Small intestine (tissue), 7 donors: ENCODE data around the gene SMIM5. TPM values are rescaled to one million over a fixed set of nuclear protein-coding genes. Genes with fewer than 3 reads are reported as not detected.

Source experiments
- DNase-seq, 2 donors: peaks; one replicate each; pipeline versions ENCODE4 v3.0.0 to v3.0.0-alpha.2; 2013
- FAIRE-seq: peaks from 2 replicates; lab custom pipeline; 2012; peaks lifted over from hg19 to GRCh38; lab: Jason Lieb, UNC
- H3K27ac ChIP-seq, 3 donors: one replicate each; pipeline ENCODE4 v1.5.1; 2013; ENCODE audit warnings: low read length in 2 of 3, mild to moderate bottlenecking in 2 of 3, control low read depth in 1 of 3, inconsistent platforms in 1 of 3, low read depth in 1 of 3, moderate library complexity in 1 of 3
- H3K27me3 ChIP-seq, 3 donors: one replicate each; pipeline ENCODE4 v1.6.1; 2013; ENCODE audit warnings: low read length in 3 of 3, inconsistent platforms in 1 of 3; ENCODE audit not compliant: control insufficient read depth in 3 of 3, insufficient read depth in 3 of 3
- H3K36me3 ChIP-seq, 3 donors: one replicate each; pipeline ENCODE4 v1.6.1; 2013; ENCODE audit warnings: low read length in 3 of 3, inconsistent platforms in 1 of 3, low read depth in 1 of 3, mild to moderate bottlenecking in 1 of 3, moderate library complexity in 1 of 3; ENCODE audit not compliant: control insufficient read depth in 3 of 3, insufficient read depth in 2 of 3
- H3K4me1 ChIP-seq, 3 donors: one replicate each; pipeline ENCODE4 v1.6.1; 2013; ENCODE audit warnings: low read length in 2 of 3, inconsistent platforms in 1 of 3, low read depth in 1 of 3, mild to moderate bottlenecking in 1 of 3, moderate library complexity in 1 of 3; ENCODE audit not compliant: control insufficient read depth in 3 of 3, insufficient read depth in 2 of 3
- H3K4me3 ChIP-seq, 3 donors: one replicate each; pipeline ENCODE4 v1.5.1; 2013; ENCODE audit warnings: low read length in 3 of 3, control low read depth in 1 of 3, inconsistent platforms in 1 of 3, low read depth in 1 of 3, mild to moderate bottlenecking in 1 of 3, moderate library complexity in 1 of 3
- H3K9me3 ChIP-seq, 2 donors: one replicate each; pipeline ENCODE4 v1.6.1; 2013; ENCODE audit warnings: low read depth in 1 of 2, low read length in 1 of 2; ENCODE audit not compliant: control insufficient read depth in 2 of 2, insufficient read depth in 1 of 2
- WGBS, 3 donors: extraction: QIAGEN DNeasy Blood & Tissue Kit; methylation state at CpG; one replicate each; pipeline ENCODE4 v1.1.7; 2013; 5-methylcytosine and 5-hydroxymethylcytosine counted together
- polyA plus RNA-seq, 4 donors: library from polyadenylated mRNA; stranded (reverse) in 3 of 4; unstranded in 1 of 4; fragments of 200-250 nt in 3 of 4; fragments of 120-200 nt in 1 of 4; gene quantifications; one replicate each; pipeline versions ENCODE4 v1.2.1 to v1.2.3, GENCODE V29; 2013
- donor health status: healthy with polysubstance abuse.
- donor health status: control.
- donor health status: control.
- donor health status: Bipolar disorder and iron deficiency.
- donor health status: healthy.

Gene SMIM5
- polyA plus RNA-seq, 4 donors: 10.4 to 114 (median 52.9) TPM

- no peak overlapping the region for H3K4me3 ChIP-seq
- H3K36me3 ChIP-seq: peaks cover 0 to 39% (median 2%) of the 10 kb centered on the region in 3 donors
- 86 to 94% (median 87%) methylated on average over 6 of the region's 6 CpGs for WGBS, 3 donors
- no peak for FAIRE-seq
- no peaks in the 10 kb centered on the region for H3K9me3 ChIP-seq
- no peak overlapping the region for H3K27ac ChIP-seq
- H3K27me3 ChIP-seq: no peaks in the 10 kb centered on the region
- no peak for DNase-seq
- no peaks in the 10 kb centered on the region for H3K4me1 ChIP-seq
These were observed 37.3 kb upstream of the SMIM5 start for GRCh38 chr17:75595920-75596313.

- H3K27ac ChIP-seq: no peak overlapping the region
- 90 to 93% (median 91%) methylated on average over 16 to 17 of the region's 17 CpGs for WGBS, 3 donors
- peaks cover 0 to 5% (median 0%) of the 10 kb centered on the region in 3 donors for H3K4me1 ChIP-seq
- peaks cover 0 to 36% (median 2%) of the 10 kb centered on the region in 3 donors for H3K36me3 ChIP-seq
- H3K4me3 ChIP-seq: no peak overlapping the region
- no peak for DNase-seq
- H3K9me3 ChIP-seq: no peaks in the 10 kb centered on the region
- no peaks in the 10 kb centered on the region for H3K27me3 ChIP-seq
- FAIRE-seq: no peak
These were observed 36.7 kb upstream of the SMIM5 start for GRCh38 chr17:75596320-75597087.

GRCh38 chr17:75601057-75601987 is 31.9 kb upstream of the SMIM5 start:
- Histone ChIP-seq H3K27me3 (no peaks in the 10 kb centered on the region), H3K4me1 (peaks cover 3 to 16% (median 9%) of the 10 kb centered on the region in 3 donors), H3K27ac (peak overlapping the region; percentile 23 to 61 (median 59)), H3K36me3 (peaks cover 0 to 43% (median 0%) of the 10 kb centered on the region in 3 donors), H3K4me3 (no peak overlapping the region), H3K9me3 (no peaks in the 10 kb centered on the region)
- FAIRE-seq: no peak
- 29 to 65% (median 41%) methylated on average over 28 of the region's 28 CpGs for WGBS, 3 donors
- DNase-seq: peak; percentile 85 to 91

GRCh38 chr17:75602644-75603043 is 30.6 kb upstream of the SMIM5 start:
- Histone ChIP-seq H3K4me3 (no peak overlapping the region), H3K36me3 (peaks cover 0 to 37% (median 0%) of the 10 kb centered on the region in 3 donors), H3K27ac (no peak overlapping the region), H3K9me3 (peaks cover 0 to 5% of the 10 kb centered on the region in 2 donors), H3K27me3 (no peaks in the 10 kb centered on the region), H3K4me1 (peaks cover 3 to 24% (median 9%) of the 10 kb centered on the region in 3 donors)
- FAIRE-seq (no peak), DNase-seq (no peak)
- 85 to 94% (median 90%) methylated on average over 9 to 12 of the region's 12 CpGs for WGBS, 3 donors

- Histone ChIP-seq H3K4me1 (peaks cover 3 to 27% (median 9%) of the 10 kb centered on the region in 3 donors), H3K27me3 (no peaks in the 10 kb centered on the region), H3K4me3 (no peak overlapping the region), H3K27ac (peak overlapping the region in 1 of 3 donors; percentile 50), H3K9me3 (peaks cover 0 to 5% of the 10 kb centered on the region in 2 donors), H3K36me3 (peaks cover 0 to 37% (median 0%) of the 10 kb centered on the region in 3 donors)
- WGBS, 3 donors: 75 to 81% (median 81%) methylated on average over 7 to 9 of the region's 9 CpGs
- FAIRE-seq (no peak), DNase-seq (no peak)
These were observed 30.1 kb upstream of the SMIM5 start for GRCh38 chr17:75603123-75603522.

- Histone ChIP-seq H3K4me1 (peaks cover 3 to 35% (median 9%) of the 10 kb centered on the region in 3 donors), H3K27me3 (no peaks in the 10 kb centered on the region), H3K4me3 (no peak overlapping the region), H3K36me3 (peaks cover 0 to 37% (median 0%) of the 10 kb centered on the region in 3 donors), H3K9me3 (peaks cover 0 to 5% of the 10 kb centered on the region in 2 donors), H3K27ac (peak overlapping the region in 2 of 3 donors; percentile 41 to 42)
- no peak for FAIRE-seq
- 58 to 74% (median 64%) methylated on average over 12 of the region's 12 CpGs for WGBS, 3 donors
- peak in 1 of 2 donors; percentile 63 for DNase-seq
These were observed 29.1 kb upstream of the SMIM5 start for GRCh38 chr17:75604034-75604695.

- peaks cover 0 to 5% of the 10 kb centered on the region in 2 donors for H3K9me3 ChIP-seq
- no peaks in the 10 kb centered on the region for H3K27me3 ChIP-seq
- peaks cover 3 to 51% (median 9%) of the 10 kb centered on the region in 3 donors for H3K4me1 ChIP-seq
- peaks cover 0 to 45% (median 0%) of the 10 kb centered on the region in 3 donors for H3K36me3 ChIP-seq
- WGBS, 3 donors: 83 to 88% (median 87%) methylated on average over 16 of the region's 16 CpGs
- H3K4me3 ChIP-seq: no peak overlapping the region
- H3K27ac ChIP-seq: no peak overlapping the region
- DNase-seq (no peak), FAIRE-seq (no peak)
These were observed 27.4 kb upstream of the SMIM5 start for GRCh38 chr17:75605790-75606189.
